WTC11 (cell line): ENCODE results near the gene SUMF1.

Source experiments
- CREB1 ChIP-seq: sonication (generic); formaldehyde crosslinking; IDR thresholded peaks from 2 replicates; pipeline ENCODE4 v1.8.0; 2023; ENCODE audit warnings: mild to moderate bottlenecking, missing genetic modification reagents
- GRHL2 ChIP-seq: fragments of 250-450 bp; sonication (Bioruptor Pico); IDR thresholded peaks from 2 replicates; pipeline ENCODE4 v1.8.0; 2022; ENCODE audit warnings: mild to moderate bottlenecking, moderate library complexity; ENCODE audit not compliant: insufficient replicate concordance, severe bottlenecking
- KAT7 ChIP-seq: sonication (generic); formaldehyde crosslinking; IDR thresholded peaks from 2 replicates; pipeline ENCODE4 v1.8.1; 2023; ENCODE audit warnings: missing genetic modification reagents, mild to moderate bottlenecking, borderline replicate concordance
- NFYB ChIP-seq: sonication (generic); formaldehyde crosslinking; conservative IDR thresholded peaks from 2 replicates; pipeline ENCODE4 v1.8.0; 2022; ENCODE audit warnings: low read depth, missing genetic modification reagents
- TF ChIP-seq, protein P1 (sequence below): fragments of 250-450 bp; sonication (Bioruptor Pico); IDR thresholded peaks from 2 replicates; pipeline ENCODE4 v1.8.0; 2021; ENCODE audit warnings: mild to moderate bottlenecking
- TF ChIP-seq, protein P2 (sequence below): fragments of 200-600 bp; IDR thresholded peaks from 2 replicates; pipeline ENCODE4 v1.8.0; 2022; ENCODE audit warnings: antibody characterized with exemption

DNA sequence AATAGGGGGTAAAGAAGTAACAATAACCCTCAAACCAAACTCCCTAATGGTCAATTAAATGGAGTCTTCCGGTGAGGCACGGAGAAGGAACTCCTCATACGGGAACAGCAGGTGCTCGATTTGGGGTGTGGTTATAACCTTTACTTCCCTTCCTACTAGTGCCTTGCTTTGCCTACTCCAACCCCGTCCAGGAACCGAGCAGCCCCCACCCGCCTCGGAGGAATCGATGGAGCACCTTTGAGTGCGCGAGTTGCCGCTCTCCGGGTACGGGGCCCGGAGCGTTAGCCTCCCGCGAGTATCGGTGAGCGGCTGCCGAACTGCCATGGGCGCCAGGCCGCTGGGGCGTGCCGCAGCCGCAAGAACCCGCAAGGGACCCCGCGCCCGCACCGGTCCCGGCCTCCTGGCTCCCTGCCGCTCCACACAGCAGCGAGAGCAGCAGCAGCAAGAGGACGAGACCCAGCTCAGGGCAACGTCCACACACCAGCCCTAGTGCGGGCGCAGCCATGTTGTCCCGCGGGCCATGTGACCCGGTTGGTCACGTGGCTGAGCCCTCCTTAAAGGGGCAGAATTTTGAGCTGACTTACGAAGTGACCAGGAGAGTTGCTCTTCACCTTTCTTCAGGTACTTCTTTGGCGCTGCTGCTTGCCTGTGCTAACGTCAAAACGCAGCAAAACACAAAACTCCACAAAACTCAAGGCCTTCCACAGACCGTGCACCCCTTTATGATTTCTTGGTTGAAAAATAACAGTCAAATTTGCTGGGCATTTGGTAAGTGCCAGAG, at the start of gene SUMF1:
- TF ChIP-seq, protein P1, sequence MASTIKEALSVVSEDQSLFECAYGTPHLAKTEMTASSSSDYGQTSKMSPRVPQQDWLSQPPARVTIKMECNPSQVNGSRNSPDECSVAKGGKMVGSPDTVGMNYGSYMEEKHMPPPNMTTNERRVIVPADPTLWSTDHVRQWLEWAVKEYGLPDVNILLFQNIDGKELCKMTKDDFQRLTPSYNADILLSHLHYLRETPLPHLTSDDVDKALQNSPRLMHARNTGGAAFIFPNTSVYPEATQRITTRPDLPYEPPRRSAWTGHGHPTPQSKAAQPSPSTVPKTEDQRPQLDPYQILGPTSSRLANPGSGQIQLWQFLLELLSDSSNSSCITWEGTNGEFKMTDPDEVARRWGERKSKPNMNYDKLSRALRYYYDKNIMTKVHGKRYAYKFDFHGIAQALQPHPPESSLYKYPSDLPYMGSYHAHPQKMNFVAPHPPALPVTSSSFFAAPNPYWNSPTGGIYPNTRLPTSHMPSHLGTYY (CRISPR knock-in tag) = no peak
- TF ChIP-seq GRHL2 (CRISPR knock-in tag) (no peak), CREB1 (CRISPR knock-in tag) (peak; percentile 42; the same call in 1 of the 2 replicates), NFYB (CRISPR knock-in tag) (no peak), KAT7 (CRISPR knock-in tag) (peak; percentile 97; the same call in 1 of the 2 replicates)
- TF ChIP-seq, protein P2, sequence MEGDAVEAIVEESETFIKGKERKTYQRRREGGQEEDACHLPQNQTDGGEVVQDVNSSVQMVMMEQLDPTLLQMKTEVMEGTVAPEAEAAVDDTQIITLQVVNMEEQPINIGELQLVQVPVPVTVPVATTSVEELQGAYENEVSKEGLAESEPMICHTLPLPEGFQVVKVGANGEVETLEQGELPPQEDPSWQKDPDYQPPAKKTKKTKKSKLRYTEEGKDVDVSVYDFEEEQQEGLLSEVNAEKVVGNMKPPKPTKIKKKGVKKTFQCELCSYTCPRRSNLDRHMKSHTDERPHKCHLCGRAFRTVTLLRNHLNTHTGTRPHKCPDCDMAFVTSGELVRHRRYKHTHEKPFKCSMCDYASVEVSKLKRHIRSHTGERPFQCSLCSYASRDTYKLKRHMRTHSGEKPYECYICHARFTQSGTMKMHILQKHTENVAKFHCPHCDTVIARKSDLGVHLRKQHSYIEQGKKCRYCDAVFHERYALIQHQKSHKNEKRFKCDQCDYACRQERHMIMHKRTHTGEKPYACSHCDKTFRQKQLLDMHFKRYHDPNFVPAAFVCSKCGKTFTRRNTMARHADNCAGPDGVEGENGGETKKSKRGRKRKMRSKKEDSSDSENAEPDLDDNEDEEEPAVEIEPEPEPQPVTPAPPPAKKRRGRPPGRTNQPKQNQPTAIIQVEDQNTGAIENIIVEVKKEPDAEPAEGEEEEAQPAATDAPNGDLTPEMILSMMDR = no peak
